ENCODE measurements around the gene CDC20. TPM values are rescaled to one million over a fixed set of nuclear protein-coding genes. Genes with fewer than 3 reads are reported as not detected.

CDC20 gene
- total and polyA plus RNA-seq, 2 donors (not counting 1 experiment from before 2014, with no cell fraction given): 1.1 to 1.5 TPM

DNA sequence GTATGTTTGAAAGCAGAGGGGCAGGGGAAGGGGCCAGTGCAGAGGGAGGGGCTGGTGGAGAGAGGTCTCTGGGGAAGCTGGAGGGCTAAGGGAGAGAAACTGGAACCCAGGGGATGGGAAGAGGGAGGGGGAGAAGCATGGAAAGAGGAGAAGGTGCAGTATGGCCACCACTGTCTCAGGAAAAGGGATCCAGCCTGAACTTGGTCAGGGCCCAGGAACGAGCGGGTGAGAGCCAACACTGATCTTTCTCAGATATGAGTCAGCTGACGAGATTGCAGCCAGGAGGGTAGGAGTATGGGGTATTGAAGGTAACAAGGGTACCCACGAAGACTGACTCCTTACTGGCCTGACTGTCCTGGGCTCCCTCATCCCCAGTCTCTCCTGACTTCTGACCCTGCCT lies 40.0 kb upstream of the CDC20 start:
- Mint-ChIP-seq H3K4me3 (no peak overlapping the region), H3K9me3 (ENCODE audit: insufficient read depth) (no peaks in the 10 kb centered on the region), H3K4me1 (no peaks in the 10 kb centered on the region), H3K27me3 (no peaks in the 10 kb centered on the region), H3K27ac (no peak overlapping the region)
- H3K9me3 ChIP-seq (ENCODE audit: control extremely low read depth in 1 of 3, control insufficient read depth in 2 of 3, insufficient read depth in 1 of 3, low read length in 2 of 3): no peaks in the 10 kb centered on the region
- H3K27me3 ChIP-seq (replicated peaks in 1 of 4; ENCODE audit: control extremely low read depth in 1 of 4, control insufficient read depth in 3 of 4, insufficient read depth in 4 of 4, low read length in 3 of 4): no peaks in the 10 kb centered on the region
- POLR2A ChIA-PET: no interaction called here
- 79% methylated on average over 3 of the region's 4 CpGs for WGBS (ENCODE audit: insufficient coverage)
- intact Hi-C loops (cut with micrococcal nuclease): no loop called here
- H3K36me3 ChIP-seq (replicated peaks in 1 of 2; ENCODE audit: control extremely low read depth in 1 of 2, control insufficient read depth in 1 of 2, extremely low read depth in 1 of 2, insufficient read depth in 2 of 2, low read length in 1 of 2): no peaks in the 10 kb centered on the region
- H3K4me2 ChIP-seq (replicated peaks; ENCODE audit: low read depth, low read length, poor library complexity, severe bottlenecking): no peak overlapping the region
- H4K20me1 ChIP-seq (ENCODE audit: control insufficient read depth, insufficient read depth, low read length, poor library complexity, severe bottlenecking): no peaks in the 10 kb centered on the region
- H3K79me2 ChIP-seq (ENCODE audit: control insufficient read depth, insufficient read depth, low read length): no peaks in the 10 kb centered on the region
- ATAC-seq (ENCODE audit: low read depth): no peak
- no peak overlapping the region for H3K9ac ChIP-seq (ENCODE audit: low read length)
- TF ChIP-seq, protein P1, sequence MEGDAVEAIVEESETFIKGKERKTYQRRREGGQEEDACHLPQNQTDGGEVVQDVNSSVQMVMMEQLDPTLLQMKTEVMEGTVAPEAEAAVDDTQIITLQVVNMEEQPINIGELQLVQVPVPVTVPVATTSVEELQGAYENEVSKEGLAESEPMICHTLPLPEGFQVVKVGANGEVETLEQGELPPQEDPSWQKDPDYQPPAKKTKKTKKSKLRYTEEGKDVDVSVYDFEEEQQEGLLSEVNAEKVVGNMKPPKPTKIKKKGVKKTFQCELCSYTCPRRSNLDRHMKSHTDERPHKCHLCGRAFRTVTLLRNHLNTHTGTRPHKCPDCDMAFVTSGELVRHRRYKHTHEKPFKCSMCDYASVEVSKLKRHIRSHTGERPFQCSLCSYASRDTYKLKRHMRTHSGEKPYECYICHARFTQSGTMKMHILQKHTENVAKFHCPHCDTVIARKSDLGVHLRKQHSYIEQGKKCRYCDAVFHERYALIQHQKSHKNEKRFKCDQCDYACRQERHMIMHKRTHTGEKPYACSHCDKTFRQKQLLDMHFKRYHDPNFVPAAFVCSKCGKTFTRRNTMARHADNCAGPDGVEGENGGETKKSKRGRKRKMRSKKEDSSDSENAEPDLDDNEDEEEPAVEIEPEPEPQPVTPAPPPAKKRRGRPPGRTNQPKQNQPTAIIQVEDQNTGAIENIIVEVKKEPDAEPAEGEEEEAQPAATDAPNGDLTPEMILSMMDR (IDR thresholded peaks at IDR 0.05): no peak
- TF ChIP-seq EZH2 (IDR thresholded peaks at IDR 0.05; ENCODE audit: borderline replicate concordance, insufficient read depth, low read depth, low read length, poor library complexity, severe bottlenecking): no peak
- no peak overlapping the region for H3K4me3 ChIP-seq (ENCODE audit: control extremely low read depth in 1 of 5, extremely low read depth in 1 of 5, insufficient read depth in 1 of 5, low read depth in 2 of 5, low read length in 4 of 5)
- CTCF ChIA-PET: no interaction called here
- no peak overlapping the region for H3K27ac ChIP-seq (ENCODE audit: low read length in 2 of 2)
- no peak overlapping the region for H2AFZ ChIP-seq (ENCODE audit: insufficient read depth, low read depth, low read length, poor library complexity, severe bottlenecking)
- H3K4me1 ChIP-seq (ENCODE audit: control insufficient read depth in 2 of 2, insufficient read depth in 2 of 2, low read length in 2 of 2): no peaks in the 10 kb centered on the region
- DNase-seq: no peak

DNA sequence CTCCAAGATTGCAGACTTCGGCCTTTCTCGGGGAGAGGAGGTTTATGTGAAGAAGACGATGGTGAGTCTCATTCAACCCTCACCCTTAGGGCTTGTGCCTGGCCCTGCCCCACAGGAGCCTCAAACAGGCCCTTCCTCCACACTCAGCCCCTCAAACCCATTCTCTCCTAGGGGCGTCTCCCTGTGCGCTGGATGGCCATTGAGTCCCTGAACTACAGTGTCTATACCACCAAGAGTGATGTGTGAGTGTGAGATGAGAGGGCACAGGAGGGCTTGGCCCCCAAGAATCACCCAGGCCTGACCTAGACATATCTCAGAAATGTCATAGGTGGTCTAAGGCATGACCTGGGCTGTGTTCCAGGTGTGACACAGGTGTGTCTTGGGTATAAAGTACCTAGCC lies 39.5 kb upstream of the CDC20 start:
- H3K9me3 ChIP-seq (ENCODE audit: control extremely low read depth in 1 of 3, control insufficient read depth in 2 of 3, insufficient read depth in 1 of 3, low read length in 2 of 3): no peaks in the 10 kb centered on the region
- H3K4me3 Mint-ChIP-seq: no peak overlapping the region
- no peak overlapping the region for H3K4me3 ChIP-seq (ENCODE audit: control extremely low read depth in 1 of 5, extremely low read depth in 1 of 5, insufficient read depth in 1 of 5, low read depth in 2 of 5, low read length in 4 of 5)
- H2AFZ ChIP-seq (ENCODE audit: insufficient read depth, low read depth, low read length, poor library complexity, severe bottlenecking): no peak overlapping the region
- ChIA-PET CTCF (no interaction called here), POLR2A (no interaction called here)
- ATAC-seq (ENCODE audit: low read depth) (no peak), DNase-seq (no peak)
- H3K27me3 ChIP-seq (replicated peaks in 1 of 4; ENCODE audit: control extremely low read depth in 1 of 4, control insufficient read depth in 3 of 4, insufficient read depth in 4 of 4, low read length in 3 of 4): no peaks in the 10 kb centered on the region
- H3K4me1 ChIP-seq (ENCODE audit: control insufficient read depth in 2 of 2, insufficient read depth in 2 of 2, low read length in 2 of 2): no peaks in the 10 kb centered on the region
- H3K79me2 ChIP-seq (ENCODE audit: control insufficient read depth, insufficient read depth, low read length): no peaks in the 10 kb centered on the region
- H3K9ac ChIP-seq (ENCODE audit: low read length): no peak overlapping the region
- no CpG with 5 or more reads among the region's 5 CpGs for WGBS (ENCODE audit: insufficient coverage)
- intact Hi-C loops (cut with micrococcal nuclease): no loop called here
- no peak overlapping the region for H3K4me2 ChIP-seq (replicated peaks; ENCODE audit: low read depth, low read length, poor library complexity, severe bottlenecking)
- no peak overlapping the region for H3K27ac ChIP-seq (ENCODE audit: low read length in 2 of 2)
- H3K36me3 ChIP-seq (replicated peaks in 1 of 2; ENCODE audit: control extremely low read depth in 1 of 2, control insufficient read depth in 1 of 2, extremely low read depth in 1 of 2, insufficient read depth in 2 of 2, low read length in 1 of 2): no peaks in the 10 kb centered on the region
- TF ChIP-seq, protein P1 (IDR thresholded peaks at IDR 0.05): no peak
- no peak for TF ChIP-seq EZH2 (IDR thresholded peaks at IDR 0.05; ENCODE audit: borderline replicate concordance, insufficient read depth, low read depth, low read length, poor library complexity, severe bottlenecking)
- no peak overlapping the region for H3K27ac Mint-ChIP-seq
- H4K20me1 ChIP-seq (ENCODE audit: control insufficient read depth, insufficient read depth, low read length, poor library complexity, severe bottlenecking): no peaks in the 10 kb centered on the region
- H3K27me3 Mint-ChIP-seq: no peaks in the 10 kb centered on the region
- no peaks in the 10 kb centered on the region for H3K4me1 Mint-ChIP-seq
- H3K9me3 Mint-ChIP-seq (ENCODE audit: insufficient read depth): no peaks in the 10 kb centered on the region
